Stimulated activated CD8-positive, alpha-beta memory T cell treated with anti-CD3 and anti-CD28 coated beads, Interleukin-2, amount 100 ng/mL, for 48 hours (primary cell): ENCODE results near the gene ZNF836.
A peak's percentile ranks its signal among the peaks of the same experiment; 100 is the strongest.
"Not testable (repeated sequence)": the region's sequence is repeated elsewhere in the genome, so short reads cannot be mapped to it uniquely, and the experiment has no call there.

Experiments
- DNase-seq, 2 donors: peaks; one replicate each; pipeline ENCODE4 v3.0.0-alpha.2; 2020; ENCODE audit warnings: low read depth in 2 of 2

The ZNF836 gene

DNA sequence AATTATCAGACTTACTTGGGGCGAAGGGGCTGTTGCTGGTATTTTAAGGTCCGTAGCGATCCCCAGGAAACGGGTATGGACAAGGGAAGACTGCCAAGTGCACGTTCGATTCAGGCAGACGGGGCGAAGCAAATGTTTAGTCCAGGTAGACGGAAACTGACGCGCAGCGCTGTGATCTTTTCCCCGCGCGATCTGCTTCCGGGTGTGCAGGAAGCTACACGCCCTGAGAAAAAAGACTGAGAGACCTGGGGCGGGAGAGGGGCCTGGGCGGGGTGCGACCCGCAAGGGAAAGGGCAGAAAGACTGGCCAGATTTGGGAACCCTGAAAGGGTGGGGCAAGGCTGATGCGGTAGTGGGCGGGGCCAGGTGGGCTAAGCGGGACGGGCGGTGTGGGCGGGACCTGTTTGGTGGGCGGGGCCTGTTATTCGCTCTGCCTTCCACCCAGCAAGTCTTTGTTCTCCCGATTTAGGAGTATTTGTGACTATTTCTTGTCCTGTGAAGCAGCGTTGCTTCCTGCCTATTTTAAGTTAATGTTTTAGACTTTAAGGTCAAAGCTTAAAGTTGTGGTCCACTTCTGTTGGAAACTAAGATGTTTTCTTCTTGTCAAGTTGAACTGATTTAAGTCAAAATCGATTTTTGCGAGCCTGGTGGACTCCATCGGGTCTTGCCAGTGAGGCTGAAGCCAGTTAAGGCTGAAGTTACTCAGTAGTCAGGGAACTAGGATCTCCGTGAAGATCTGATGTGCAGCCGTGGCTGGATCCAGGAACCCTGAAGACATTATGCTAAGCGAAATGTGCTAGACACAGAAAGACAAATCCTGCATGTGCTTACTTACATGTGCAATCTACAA, at the start of gene ZNF836:
ZNF836 (minus strand) TSS at position 301 of the 849 bp plus-strand sequence. CDS start 3,549 bp downstream, outside the sequence.
- peak; percentile 80 to 88 for DNase-seq

DNA sequence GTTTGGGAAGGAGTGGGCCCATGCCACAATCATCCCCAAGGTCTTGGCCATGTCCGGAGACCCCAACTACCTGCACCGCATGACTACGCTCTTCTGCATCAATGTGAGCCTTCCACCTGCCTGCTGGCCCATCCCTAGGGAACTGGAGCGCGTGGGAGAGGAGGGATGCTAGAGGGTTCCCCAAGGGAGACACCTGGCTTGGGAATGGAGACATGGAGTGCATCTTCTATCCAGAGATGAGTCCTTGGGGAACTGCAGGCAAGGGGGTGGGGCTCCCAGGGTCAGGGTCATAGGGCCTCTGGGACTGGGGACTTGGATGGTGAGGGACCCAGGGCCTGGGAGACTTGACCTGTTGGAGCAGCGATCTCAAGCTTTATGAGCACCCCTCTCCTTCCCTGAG, 49.6 kb upstream of the ZNF836 start:
- DNase-seq: no peak

DNA sequence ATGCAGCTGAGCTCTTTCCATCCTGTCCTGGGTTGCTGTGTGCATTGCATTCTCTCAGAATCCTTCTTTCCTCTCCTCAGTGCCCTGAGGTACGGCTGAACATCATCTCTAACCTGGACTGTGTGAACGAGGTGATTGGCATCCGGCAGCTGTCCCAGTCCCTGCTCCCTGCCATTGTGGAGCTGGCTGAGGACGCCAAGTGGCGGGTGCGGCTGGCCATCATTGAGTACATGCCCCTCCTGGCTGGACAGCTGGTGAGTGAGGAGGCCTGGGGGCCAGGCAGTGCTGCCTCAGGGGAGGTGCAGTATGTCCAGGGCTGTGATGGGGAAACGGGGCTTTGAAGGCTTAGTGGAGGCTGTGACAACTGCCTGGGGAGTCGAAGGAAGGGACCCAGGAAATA, 48.2 kb upstream of the ZNF836 start:
- DNase-seq: no peak

DNA sequence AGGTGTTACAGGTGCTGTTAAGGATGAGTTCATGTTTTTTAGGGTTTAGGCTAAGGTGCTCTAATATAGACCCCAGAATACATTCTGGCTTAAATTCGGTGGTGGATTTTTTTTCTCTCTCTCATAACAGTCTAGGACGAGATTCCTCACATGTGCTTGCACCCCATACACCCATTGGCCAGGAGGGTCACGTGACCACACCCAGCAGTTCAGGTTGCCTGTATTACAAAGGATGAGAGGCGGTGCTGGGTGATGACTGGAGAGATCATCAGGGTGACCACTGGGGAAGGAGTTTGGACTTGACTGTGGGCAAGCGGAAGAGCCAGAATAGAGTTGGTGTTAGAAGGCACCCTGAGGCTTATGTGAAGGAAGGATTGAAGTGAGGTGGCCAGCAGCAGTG, 46.2 kb upstream of the ZNF836 start:
- no peak for DNase-seq

DNA sequence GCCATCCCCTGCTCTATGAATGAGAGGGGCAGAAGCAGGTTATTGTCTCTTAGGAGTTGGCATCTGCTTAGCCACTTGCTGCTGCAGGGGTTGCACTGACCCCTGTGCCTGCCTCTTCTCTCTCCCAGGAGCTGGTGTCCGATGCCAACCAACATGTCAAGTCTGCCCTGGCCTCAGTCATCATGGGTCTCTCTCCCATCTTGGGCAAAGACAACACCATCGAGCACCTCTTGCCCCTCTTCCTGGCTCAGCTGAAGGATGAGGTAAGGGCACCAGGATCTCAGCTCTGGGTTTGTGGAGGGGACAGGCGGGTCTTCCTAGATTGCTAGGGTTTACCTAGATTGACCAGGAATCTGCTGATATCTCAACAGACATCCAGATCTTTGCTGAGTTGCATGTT, 45.0 kb upstream of the ZNF836 start:
- no peak for DNase-seq

DNA sequence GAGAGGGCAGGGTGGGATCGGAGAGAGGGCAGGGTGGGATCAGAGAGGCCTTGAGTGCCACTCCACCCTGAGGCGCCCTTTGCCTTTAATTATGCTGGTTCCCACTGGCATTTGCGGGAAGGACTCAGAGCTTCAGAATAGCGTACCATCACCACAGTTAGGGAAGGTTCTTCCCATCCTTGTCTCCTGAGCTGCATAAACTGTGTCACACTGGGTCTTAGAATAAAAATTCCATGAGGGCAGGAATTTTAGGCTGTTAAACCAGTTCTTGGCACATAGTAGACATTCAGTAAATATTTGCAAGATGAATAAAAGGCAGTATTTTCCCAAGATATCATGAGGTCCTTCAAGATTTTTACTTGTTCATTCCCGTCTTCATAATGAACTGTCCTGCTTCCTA, 42.8 kb upstream of the ZNF836 start:
- no peak for DNase-seq

DNA sequence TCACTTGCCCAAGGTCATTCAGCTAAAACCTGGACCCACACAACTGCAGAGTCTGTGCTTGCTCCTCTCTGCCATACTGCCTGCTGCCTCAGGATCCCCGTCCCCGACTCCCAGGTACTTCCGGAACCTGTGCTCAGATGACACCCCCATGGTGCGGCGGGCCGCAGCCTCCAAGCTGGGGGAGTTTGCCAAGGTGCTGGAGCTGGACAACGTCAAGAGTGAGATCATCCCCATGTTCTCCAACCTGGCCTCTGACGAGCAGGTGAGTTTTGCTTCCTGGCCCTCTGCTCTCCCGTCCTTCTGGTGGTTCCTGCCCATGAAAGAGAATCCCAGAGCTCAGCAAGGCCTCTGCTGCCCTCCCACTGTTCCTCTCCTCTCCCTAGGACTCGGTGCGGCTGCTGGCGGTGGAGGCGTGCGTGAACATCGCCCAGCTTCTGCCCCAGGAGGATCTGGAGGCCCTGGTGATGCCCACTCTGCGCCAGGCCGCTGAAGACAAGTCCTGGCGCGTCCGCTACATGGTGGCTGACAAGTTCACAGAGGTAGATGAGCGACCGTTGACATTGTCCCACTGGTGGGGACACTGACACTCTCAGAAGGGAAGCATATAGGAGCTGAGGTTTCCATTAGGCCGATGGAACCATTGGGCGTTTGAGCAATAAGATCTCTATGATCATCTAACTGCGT, 41.3 kb upstream of the ZNF836 start:
- no peak for DNase-seq

DNA sequence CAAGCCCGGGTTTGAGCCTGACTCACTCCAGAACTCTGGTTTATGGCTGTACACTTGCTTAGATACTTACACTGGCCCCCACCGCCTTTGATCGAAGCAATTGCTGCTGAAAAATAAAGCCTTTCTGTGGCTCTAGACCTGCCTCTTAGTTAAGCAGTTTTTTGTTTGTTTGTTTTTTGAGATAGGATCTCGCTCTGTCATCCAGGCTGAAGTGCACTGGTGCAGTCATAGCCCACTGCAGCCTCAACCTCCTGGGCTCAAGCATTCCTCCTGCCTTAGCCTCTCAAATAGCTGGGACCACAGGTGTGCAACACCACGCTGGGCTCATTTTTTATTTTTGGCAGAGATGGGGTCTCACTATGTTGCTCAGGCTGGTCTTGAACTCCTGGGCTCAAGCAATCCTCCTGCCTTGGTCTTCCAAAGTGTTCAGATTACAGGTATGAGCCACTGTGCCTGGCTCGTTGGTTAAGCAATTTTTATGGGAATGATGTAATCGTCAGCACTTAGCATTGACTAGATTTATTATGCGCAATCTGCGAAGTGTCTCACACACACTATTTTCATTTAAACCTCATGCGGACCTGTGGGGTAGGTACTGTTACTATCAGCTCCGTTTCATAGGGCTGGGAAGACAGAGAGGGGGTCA, 40.6 kb upstream of the ZNF836 start:
- DNase-seq: no peak

DNA sequence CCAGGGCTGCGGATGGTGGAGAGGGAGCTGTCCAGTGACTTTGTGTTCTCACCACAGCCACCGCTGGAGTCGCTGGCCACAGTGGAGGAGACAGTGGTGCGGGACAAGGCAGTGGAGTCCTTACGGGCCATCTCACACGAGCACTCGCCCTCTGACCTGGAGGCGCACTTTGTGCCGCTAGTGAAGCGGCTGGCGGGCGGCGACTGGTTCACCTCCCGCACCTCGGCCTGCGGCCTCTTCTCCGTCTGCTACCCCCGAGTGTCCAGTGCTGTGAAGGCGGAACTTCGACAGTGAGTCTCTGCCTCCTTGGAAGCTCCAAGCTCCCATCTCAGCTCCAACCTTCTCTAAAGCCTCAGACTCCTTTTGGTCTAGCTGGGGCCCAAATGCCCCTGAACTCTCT, 39.8 kb upstream of the ZNF836 start:
- DNase-seq: no peak

DNA sequence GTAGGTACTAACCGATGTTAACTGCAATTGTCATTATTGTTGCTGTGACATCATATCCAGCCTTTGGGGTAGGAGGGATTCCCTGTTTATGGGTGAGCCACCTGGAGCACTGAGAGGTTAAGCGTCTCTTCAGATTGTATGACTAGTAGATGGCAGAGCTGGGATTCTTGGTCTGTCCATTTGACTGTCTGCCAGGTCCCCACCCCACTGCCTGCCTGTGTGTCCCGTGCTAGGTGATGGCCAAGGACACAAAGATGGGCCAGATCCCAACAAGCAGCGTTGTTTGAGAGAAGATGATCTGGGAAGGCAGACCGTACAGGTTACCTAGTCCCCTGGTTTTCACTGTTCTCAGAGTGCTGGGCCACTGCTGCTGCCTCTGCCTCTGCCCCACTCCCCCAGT, 35.1 kb upstream of the ZNF836 start:
- no peak for DNase-seq

DNA sequence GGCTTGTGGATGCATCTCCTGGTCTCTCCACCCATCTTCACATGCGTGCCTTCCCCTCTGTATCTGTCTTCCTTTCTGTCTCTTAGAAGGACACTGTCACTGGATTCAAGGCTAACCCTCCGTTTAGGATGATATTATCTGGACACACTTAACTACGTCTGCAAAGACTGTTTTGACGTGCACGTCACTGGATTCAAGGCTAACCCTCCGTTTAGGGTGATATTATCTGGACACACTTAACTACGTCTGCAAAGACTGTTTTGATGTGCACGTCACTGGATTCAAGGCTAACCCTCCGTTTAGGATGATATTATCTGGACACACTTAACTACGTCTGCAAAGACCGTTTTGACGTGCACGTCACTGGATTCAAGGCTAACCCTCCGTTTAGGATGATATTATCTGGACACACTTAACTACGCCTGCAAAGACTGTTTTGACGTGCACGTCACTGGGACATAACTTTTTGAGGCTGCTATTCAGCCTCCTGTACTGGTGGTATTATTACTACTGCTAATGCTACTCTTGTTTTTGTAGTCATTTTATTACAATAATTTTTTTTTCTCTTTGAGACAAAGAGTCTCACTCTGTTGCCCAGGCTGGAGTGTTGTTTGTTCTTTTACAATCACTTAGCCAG, 29.5 kb upstream of the ZNF836 start:
- DNase-seq: not testable (repeated sequence)

DNA sequence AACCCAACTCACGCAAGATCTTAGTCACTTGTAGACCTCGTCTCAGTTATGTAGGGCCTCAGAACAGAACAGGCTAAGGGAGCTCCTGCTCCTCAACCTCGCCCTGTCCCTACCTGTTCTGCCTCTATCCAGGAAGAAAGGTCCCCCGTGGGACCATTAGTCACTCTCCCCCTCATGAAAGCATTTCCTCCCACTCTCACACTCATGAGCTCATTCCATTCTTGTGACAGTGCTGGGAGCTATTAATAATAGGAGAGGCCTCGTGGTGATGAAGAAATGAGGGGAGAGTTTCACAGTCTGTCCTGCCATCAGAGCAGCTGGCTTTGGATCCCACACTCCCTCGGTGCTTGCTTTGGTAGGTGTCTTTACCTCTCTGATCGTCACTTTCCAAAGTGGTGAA, 28.6 kb upstream of the ZNF836 start:
- DNase-seq: no peak

DNA sequence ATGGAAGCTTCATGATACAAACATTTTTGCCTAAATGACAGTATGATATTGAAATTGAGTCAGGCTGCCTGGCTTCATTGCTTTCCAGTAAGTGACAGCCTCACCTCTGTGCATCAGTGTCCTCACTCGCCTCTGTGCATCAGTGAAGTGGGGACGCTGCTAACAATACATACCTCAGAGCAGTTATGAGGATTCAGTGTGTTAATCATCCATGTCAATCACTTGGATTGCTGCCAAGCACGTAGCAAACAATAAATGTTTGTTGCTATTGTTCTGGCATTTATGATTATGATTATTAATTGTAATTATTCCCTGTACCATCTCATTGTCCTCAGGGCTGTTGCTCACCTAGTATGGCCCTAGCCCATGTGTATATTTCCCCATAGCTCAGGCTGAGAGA, 27.3 kb upstream of the ZNF836 start:
- no peak for DNase-seq

DNA sequence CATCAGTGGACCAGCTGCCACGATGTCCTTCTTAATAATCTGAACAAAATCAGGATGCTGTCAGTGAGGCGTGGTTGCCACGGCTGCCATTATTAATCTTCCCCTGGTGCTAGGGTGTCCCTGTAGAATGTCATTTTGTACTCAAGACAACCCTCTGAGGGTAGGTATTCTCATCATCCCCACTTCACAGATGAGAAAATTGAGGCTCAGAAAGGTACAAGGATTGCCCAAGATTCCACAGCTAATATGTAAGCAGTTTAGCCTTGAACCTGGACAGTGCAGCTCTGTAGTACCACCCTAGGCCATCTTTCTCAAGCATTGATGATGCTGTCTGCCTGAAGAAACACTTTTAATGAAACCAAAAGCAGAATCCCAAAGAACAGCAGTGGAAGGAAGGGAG, 26.5 kb upstream of the ZNF836 start:
- DNase-seq: no peak

DNA sequence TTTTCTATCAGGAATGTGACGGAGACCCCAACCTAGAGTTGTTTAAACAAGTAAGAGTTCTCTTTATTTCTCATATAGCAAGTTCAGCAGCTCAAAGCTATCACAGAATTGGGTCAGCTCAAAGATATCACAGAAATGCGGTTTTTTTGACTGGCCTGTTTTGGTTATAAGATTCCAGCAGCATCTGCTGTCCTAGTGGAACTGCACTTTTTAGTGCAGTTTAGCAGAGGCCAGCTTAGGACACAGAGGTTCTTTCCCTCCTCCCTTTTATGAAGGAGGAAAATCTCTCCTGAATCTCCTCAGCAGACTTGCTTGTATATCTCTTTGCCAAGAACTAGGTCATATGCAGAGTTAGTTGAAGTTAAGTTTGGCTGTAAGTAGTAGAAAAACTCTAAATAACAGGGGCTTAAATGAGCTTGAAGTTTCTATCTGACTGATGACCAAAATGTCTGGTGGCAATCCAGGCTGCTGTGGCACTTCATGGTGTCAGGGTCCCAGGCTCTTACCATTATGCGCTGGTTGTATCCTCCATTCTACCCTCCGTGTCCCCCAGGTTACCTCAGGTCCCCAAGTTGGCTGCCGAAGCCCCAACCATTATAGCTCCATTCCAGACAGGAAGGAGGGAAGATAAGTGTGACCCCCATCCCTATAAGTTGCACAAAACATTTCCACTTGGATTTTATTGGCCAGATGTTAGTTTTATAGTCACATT, 25.0 kb upstream of the ZNF836 start:
- DNase-seq: no peak

DNA sequence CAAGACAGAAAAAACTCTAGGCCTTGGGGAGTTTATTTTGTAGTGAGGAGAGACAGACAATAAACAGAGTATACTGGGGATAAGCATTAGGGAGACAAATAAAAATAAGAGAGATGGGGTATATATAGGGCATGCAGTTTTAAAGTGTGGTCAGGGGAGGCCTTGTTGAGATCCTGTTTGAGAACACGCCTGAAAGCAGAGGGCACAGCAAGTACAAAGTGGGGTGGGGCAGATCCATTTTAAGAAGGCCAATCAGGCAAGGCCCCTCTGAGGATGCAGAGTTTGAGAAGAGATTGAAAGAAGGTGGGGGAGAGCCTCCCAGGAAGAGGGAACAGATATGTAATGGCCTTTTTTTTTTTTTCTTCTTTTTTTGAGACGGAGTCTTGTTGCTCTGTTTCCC, 20.5 kb upstream of the ZNF836 start:
- DNase-seq: no peak

DNA sequence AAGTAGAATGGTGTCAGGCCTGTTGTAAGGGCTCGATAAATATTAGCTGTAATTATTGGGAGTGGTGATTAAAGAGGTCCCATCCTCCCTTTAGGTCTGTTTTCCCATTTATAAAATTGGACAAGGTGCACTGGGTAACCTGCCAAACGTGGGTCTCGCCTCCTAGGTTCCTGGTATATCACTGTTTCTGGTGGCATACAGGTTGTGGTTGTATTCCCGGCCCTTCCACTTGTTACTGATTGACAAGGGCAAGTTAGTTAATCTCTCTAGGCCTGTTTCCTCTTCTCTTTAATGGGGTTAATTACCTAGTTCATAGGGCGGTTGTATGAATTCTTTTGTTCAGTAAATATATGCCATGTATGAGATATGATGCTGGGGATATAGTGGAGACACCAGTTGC, 20.0 kb upstream of the ZNF836 start:
- DNase-seq: no peak

DNA sequence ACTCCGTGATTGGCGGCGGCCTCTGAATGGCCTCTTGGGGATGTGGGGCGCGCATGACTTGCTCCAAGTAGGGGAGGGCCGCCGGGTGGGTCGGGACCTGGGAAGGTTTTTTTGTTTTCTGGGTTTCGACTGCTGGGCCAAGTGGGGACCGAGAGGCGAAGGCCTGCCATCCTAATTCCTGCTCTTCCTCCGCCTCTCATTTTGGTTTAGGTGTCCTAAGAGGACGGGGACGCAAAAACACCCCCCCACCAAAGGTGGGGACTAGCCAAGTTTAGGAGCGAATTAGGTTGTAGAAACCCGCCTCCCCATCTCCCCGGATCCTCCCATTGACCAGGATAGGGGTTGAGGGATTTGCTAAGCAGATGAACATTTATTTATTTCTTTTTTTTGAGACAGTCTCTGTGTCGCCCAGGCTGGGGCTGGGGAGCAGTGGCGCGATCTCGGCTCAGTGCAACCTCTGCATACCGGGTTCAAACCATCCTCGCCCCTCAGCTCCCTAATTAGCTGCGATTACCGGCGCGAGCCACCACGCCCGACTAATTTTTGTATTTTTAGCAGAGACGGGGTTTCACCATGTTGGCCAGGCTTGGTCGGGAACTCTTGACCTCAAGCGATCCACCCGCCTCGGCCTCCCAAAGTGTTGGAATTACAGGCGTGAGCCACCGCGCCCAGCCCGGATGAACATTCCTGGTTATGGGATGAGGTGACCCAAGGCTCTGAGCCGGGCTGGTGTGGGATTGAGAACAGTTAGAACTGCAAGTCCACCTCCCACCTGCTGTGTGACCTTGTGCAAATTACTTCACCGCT, 19.3 kb upstream of the ZNF836 start:
- DNase-seq: no peak

DNA sequence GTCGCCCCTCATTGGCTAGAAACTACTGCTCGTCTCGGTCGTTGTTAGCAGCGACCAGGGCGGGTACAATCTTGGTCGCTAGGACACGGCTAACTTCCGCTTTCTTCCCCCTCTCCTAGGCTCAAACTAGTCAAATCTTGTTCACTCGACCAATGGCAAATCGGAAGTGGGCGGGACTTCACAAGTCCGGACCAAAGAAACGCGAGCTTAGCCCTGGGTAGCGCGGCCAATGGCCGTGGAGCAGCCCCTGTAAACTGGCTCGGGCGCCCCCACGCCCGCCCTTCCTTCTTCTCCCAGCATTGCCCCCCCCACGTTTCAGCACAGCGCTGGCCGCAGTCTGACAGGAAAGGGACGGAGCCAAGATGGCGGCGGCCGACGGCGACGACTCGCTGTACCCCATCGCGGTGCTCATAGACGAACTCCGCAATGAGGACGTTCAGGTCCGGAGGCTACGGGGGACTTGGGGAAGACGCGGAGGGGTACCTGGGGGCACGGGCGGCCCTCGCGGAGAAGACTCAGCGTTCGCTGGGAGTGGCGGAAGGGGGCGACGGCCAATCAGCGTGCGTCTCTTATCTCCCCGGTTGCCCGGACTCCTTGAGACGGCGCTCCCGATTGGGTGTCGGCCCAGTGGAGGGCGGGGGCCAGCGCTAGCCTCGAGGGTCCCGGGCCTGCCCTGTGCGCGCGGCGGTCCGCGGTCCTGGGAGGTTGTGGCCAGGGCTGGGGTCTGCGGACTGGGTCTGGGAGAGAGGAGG, 18.5 kb upstream of the ZNF836 start, which contains the start of gene PPP2R1A:
PPP2R1A (plus strand) TSS at position 318 of the 752 bp plus-strand sequence; CDS start at position 363, 45 bp downstream.
- peak; percentile 89 to 95 for DNase-seq
